GM18505 (cell line): Measurements from ENCODE around the gene PRAMEF6.
"Not testable (repeated sequence)": the region's sequence is repeated elsewhere in the genome, so short reads cannot be mapped to it uniquely, and the experiment has no call there.

ENCODE experiments used
- ATAC-seq: cut with Tn5 transposase; IDR thresholded peaks from one replicate; pipeline ENCODE4 v1.9.1; 2021; ENCODE audit not compliant: unreplicated experiment

Gene PRAMEF6

DNA sequence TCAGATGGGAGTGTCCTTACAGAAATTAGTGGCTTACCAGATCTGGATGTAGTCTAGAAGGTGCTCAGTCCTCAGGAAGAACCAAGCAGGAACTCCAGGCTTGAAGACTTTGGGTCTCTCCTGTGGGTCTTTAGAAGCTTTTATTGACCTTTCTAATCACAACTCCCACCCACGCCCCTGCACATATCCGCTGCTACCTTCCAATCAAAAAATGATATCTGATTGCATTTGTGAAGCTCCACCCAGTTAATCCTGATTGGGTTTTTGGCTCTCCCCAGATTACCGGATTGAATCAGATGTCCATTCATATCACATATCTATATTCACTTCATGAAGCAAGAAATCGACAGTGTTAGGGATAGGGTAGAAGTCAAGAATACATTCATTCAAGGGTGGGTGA is at the start of gene PRAMEF6:
Gene PRAMEF6 (minus strand): TSS at position 101 of the 400 bp plus-strand sequence. CDS start 5,062 bp downstream, outside the sequence.
- ATAC-seq = not testable (repeated sequence)

DNA sequence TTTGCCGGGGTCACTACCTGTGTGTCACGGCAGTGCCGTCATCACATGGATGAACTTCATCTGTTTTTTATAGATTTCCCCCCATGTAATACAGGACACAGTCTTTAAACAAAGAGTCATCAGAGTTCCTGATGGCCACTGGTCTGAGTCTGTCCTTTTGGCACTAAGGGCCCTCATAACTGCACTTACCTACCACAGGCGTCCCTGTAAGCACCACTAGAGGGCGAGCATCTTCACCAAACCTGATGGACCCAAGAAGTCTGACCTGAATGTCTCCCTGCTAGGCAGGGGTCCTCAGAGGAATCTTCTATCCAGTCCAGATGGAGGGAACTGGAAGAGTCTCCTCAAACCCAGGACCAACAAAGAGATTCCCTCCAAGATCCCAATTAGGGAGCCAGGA is 23.0 kb downstream of the PRAMEF6 start:
- ATAC-seq = not testable (repeated sequence)

DNA sequence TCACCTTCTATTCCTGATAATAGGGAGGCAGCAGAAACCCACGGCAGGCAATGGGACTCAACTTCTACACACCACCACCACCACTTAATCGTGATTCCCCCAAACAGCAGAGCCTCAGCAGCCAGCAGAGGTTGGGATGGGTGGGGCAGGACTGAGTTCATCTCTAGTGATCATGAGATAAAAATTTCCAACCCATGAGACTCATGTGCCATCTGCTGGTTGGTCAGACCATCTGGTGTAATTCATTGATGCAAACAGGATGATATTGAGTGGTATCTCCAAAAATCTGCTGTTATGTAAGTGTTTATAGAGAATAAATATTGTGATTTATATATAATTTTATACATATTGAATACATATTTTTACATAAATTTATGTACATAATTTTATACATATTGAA is 25.6 kb downstream of the PRAMEF6 start:
- ATAC-seq = not testable (repeated sequence)

DNA sequence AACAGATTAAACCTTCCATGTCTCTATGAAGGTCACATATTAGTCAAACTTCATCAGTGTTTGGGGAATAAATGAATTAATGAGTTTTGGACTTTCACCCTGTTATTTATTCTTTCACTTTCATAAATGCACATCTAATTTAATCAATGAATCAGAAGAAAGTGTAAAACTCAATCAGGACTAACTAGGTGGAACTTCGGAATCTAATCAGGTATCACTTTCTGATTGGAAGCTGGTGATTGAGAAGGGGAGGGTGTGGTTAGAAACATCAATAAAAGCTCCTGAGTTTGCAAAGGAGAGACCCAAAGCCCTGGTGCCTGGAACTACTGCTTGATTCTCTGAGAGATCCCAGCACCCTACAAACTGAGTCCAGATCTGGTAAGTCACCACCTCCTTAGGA is 31.1 kb downstream of the PRAMEF6 start, which contains the start of gene PRAMEF7:
Gene PRAMEF7 (plus strand): TSS at position 301 of the 400 bp plus-strand sequence. CDS start 1,083 bp downstream, outside the sequence.
- not testable (repeated sequence) for ATAC-seq

DNA sequence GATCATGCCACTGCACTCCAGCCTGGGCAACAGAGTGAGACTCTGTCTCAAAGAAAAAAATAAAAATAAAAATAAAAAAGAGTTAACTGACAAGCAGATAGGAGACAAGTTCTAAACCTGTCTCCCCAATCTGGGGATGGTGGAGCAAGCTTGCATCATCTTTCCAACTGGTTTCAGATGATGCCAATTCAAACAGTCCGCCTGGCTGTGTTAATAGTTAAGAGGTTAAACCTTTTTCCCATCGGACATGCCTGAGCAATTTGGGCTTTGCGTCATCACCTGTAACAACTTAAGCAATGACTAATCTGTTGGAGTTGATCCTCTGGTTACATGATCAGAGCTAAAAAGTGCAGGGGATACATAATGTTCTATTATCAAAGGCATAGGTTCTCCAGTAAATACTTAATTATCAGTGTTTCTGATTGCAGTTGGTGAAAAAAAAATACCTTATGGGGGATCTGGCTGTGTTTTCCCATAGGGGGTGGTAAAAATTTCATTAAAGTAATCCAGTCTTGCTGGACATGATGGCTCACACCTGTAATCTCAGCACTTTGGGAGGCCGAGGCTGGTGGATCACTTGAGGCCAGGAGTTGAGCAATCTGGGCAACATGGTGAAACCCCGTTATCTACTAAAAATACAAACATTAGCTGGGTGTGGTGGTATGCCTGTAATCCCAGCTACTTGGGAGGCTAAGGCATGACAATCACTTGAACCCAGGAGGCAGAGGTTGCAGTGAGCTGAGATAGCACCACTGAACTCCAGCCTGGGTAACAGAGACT is 43.4 kb downstream of the PRAMEF6 start:
- not testable (repeated sequence) for ATAC-seq

GRCh38 chr1:12899186-12899585 is 48.2 kb downstream of the PRAMEF6 start:
- not testable (repeated sequence) for ATAC-seq

- not testable (repeated sequence) for ATAC-seq
Measured at GRCh38 chr1:12898170-12898569, 49.2 kb downstream of the PRAMEF6 start, which contains the start of gene PRAMEF10. TSS of gene PRAMEF10 (minus strand) at chr1:12898270. CDS start at chr1:12895847, 2,423 bp downstream.
